Psoas muscle (tissue), 8 donors: Measurements from ENCODE around the gene CARD18. TPM values are rescaled to one million over a fixed set of nuclear protein-coding genes. Genes with fewer than 3 reads are reported as not detected.
"Not testable (repeated sequence)": the region's sequence is repeated elsewhere in the genome, so short reads cannot be mapped to it uniquely, and the experiment has no call there.

Experiments used
- ATAC-seq, 4 donors: fragments of 200-7000 bp; cut with Tn5 transposase; one replicate each; pipeline ENCODE4 v1.9.1; 2020; ENCODE audit warnings: moderate library complexity in 3 of 4, mild to moderate bottlenecking in 2 of 4
- DNase-seq, 2 donors: peaks; one replicate each; pipeline ENCODE4 v3.0.0-alpha.2; 2020
- H3K27ac ChIP-seq: fragments of 200-600 bp; one replicate; pipeline ENCODE4 v1.8.0; 2022
- H3K27me3 ChIP-seq, 3 donors: fragments of 200-600 bp in 1 of 3; one replicate each; pipeline versions ENCODE4 v1.6.1 to v1.8.0; 2013 to 2022; ENCODE audit warnings: low read length in 2 of 3, mild to moderate bottlenecking in 2 of 3, moderate library complexity in 1 of 3; ENCODE audit not compliant: insufficient read depth in 3 of 3
- H3K36me3 ChIP-seq, 2 donors: fragments of 200-600 bp in 1 of 2; one replicate each; pipeline versions ENCODE4 v1.6.1 to v1.8.0; 2013 to 2022; ENCODE audit warnings: low read depth in 1 of 2, mild to moderate bottlenecking in 1 of 2, moderate library complexity in 1 of 2; ENCODE audit not compliant: insufficient read depth in 1 of 2
- H3K4me1 ChIP-seq: fragments of 200-600 bp; one replicate; pipeline ENCODE4 v1.8.0; 2022
- H3K4me3 ChIP-seq: fragments of 200-600 bp; one replicate; pipeline ENCODE4 v1.8.0; 2022; ENCODE audit warnings: mild to moderate bottlenecking
- H3K9me3 ChIP-seq: fragments of 200-600 bp; one replicate; pipeline ENCODE4 v1.8.0; 2022
- WGBS, 3 donors: extraction: QIAGEN DNeasy Blood & Tissue Kit; methylation state at CpG; one replicate each; pipeline versions ENCODE4 v1.1.6 to v1.1.7; 2013; 5-methylcytosine and 5-hydroxymethylcytosine counted together
- intact Hi-C, 2 donors: fragments of 100-400 bp; cut with DNase I; formaldehyde crosslinking; loops; one replicate each; pipeline versions ENCODE4 v1.11.0 to v1.14.2; 2022
- polyA plus RNA-seq, 3 donors: library from polyadenylated mRNA; stranded (reverse); fragments of 200-250 nt; gene quantifications; one replicate each; pipeline ENCODE4 v1.2.3, GENCODE V29; 2013
- total RNA-seq, 4 donors: library from RNA; stranded (reverse); fragmentation: NEBNext Ultra II Directional in 2 of 4; extraction: Animal tissue kit (Norgen Biotek cat#: 25700) in 2 of 4; gene quantifications; one replicate each; pipeline versions ENCODE4 v1.2.1 to v1.2.4, GENCODE V29; 2021 to 2023
- TF ChIP-seq, protein P1 (sequence below): fragments of 200-600 bp; IDR thresholded peaks from one replicate; pipeline ENCODE4 v1.8.0; 2022; ENCODE audit warnings: antibody characterized with exemption
- donor health status: healthy with polysubstance abuse.
- donor health status: DM: no; HTN: no; CAD: no; lungs with moderate emphysema.
- donor health status: Bipolar disorder and iron deficiency.
- donor health status: healthy.
- donor health status: DM: yes; HTN: yes; CAD: no.
- donor health status: DM: no; HTN: no; CAD: no.
- donor health status: DM: no; HTN: no; CAD: no.
- donor health status: DM: yes; HTN: yes; CAD: no.

CARD18 gene
- total and polyA plus RNA-seq, 7 donors, result not detected

DNA sequence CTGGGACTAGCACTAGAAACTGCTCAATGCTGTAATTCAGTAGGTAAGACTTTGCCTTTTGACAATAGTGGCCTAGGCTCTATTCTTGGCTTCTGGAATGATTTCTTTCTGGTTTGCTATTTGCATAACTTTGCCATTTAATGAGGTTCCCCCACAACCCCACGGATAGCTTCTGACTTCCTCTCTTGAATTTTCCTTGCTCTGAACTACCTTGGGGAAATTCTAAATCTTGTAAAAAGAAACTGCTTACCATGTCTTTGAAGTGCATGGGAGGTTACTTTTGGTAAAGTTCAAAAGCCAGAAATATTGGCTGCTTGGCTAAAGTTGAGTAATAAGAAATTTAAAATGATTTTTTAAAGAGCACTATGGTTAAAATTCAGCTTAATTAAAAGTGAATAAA lies 35.3 kb downstream of the CARD18 start:
- Histone ChIP-seq H3K27ac (no peak overlapping the region), H3K4me3 (no peak overlapping the region), H3K36me3 (no peaks in the 10 kb centered on the region), H3K9me3 (no peaks in the 10 kb centered on the region), H3K27me3 (no peaks in the 10 kb centered on the region), H3K4me1 (no peaks in the 10 kb centered on the region)
- WGBS, 3 donors, result 42 to 50% (median 44%) methylated on average over 1 of the region's 1 CpG
- intact Hi-C loops, result no loop called here
- no peak for DNase-seq
- TF ChIP-seq, protein P1, sequence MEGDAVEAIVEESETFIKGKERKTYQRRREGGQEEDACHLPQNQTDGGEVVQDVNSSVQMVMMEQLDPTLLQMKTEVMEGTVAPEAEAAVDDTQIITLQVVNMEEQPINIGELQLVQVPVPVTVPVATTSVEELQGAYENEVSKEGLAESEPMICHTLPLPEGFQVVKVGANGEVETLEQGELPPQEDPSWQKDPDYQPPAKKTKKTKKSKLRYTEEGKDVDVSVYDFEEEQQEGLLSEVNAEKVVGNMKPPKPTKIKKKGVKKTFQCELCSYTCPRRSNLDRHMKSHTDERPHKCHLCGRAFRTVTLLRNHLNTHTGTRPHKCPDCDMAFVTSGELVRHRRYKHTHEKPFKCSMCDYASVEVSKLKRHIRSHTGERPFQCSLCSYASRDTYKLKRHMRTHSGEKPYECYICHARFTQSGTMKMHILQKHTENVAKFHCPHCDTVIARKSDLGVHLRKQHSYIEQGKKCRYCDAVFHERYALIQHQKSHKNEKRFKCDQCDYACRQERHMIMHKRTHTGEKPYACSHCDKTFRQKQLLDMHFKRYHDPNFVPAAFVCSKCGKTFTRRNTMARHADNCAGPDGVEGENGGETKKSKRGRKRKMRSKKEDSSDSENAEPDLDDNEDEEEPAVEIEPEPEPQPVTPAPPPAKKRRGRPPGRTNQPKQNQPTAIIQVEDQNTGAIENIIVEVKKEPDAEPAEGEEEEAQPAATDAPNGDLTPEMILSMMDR, result no peak
- ATAC-seq, result no peak

DNA sequence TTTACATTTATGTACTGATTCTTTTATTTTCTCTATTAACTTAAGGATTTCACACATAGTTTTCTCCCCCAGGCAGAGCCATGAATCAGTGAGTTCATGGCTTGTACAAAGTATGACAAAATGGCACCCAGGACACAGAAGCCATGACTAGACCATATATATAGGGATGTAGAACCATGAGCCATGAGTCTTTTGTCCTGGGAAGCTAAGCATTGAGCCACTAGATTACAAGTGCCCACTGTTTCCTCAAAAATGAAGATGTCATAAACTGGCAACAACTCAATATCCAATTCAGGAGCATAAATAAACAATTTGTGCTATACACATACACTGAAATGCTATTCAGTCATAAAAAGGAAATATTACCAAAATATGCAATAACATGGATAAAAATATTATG lies 36.2 kb downstream of the CARD18 start:
- H3K4me1 ChIP-seq, result no peaks in the 10 kb centered on the region
- H3K9me3 ChIP-seq, result no peaks in the 10 kb centered on the region
- DNase-seq, result no peak
- intact Hi-C loops, result no loop called here
- H3K4me3 ChIP-seq, result no peak overlapping the region
- no peak for ATAC-seq
- H3K36me3 ChIP-seq, result no peaks in the 10 kb centered on the region
- no peaks in the 10 kb centered on the region for H3K27me3 ChIP-seq
- TF ChIP-seq, protein P1, result no peak
- no peak overlapping the region for H3K27ac ChIP-seq

DNA sequence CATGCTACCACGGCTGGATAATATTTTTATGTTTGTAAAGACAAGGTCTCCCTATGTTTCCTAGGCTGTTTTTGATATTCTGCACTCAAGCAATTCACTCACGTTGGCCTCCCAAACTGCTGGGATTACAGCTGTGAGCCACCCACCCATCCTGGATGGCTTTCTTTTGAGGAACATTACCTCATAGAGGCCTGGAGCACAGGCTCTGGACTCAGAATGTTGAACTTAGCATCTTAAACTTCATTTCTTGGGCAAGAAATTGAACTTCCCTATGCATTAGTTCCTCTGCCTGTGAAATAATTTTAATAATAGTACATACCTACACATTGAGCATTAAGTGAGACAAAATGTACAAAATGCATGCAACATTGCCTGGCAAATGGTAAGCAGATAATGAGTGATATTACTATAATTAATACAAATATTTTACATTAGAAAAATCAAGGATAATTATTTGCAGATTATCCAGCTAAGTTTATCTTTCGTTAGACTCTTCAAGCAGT lies 37.4 kb downstream of the CARD18 start:
- DNase-seq, H3K27ac ChIP-seq, H3K27me3 ChIP-seq, intact Hi-C loops, H3K9me3 ChIP-seq, H3K4me1 ChIP-seq, H3K36me3 ChIP-seq, H3K4me3 ChIP-seq, ATAC-seq: not testable (repeated sequence)
- WGBS, 3 donors, result 61 to 81% (median 81%) methylated on average over 1 to 2 of the region's 3 CpGs

DNA sequence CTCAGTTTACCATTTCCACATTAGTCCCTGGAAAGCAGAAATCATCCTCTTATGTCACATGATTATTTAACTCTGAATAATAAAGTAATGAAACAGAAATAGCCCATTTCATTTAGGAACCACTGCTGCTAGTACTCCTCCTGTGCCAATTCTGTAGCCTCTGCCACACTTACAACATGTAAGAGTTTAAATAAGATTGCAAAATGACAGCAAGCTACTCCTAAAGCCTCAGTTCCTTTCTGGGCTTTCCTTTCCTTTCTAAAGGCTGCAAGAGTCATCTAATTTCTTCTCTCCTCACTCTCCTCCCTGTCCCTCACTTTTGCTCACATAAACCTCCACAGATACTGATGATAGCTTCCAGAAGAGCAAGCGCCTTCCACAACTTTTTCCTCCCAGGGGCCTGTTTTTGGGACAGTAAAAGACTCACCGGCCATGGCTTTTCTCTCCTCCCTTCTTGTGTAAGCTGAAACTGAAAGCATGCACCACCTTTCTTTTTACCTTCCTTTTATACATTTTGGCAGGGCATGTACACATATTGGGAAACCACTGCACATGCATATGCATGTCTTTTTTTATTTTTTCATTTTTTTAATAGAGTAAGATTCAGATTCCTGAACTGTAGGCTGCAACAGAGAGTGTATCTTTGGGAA lies 38.5 kb downstream of the CARD18 start:
- no peaks in the 10 kb centered on the region for H3K36me3 ChIP-seq
- no peaks in the 10 kb centered on the region for H3K27me3 ChIP-seq
- TF ChIP-seq, protein P1, result no peak
- intact Hi-C loops, result no loop called here
- no peak for ATAC-seq
- H3K4me3 ChIP-seq, result no peak overlapping the region
- no peak overlapping the region for H3K27ac ChIP-seq
- 81 to 82% (median 82%) methylated on average over 2 of the region's 2 CpGs for WGBS, 3 donors
- H3K9me3 ChIP-seq, result no peaks in the 10 kb centered on the region
- no peaks in the 10 kb centered on the region for H3K4me1 ChIP-seq
- DNase-seq, result no peak

DNA sequence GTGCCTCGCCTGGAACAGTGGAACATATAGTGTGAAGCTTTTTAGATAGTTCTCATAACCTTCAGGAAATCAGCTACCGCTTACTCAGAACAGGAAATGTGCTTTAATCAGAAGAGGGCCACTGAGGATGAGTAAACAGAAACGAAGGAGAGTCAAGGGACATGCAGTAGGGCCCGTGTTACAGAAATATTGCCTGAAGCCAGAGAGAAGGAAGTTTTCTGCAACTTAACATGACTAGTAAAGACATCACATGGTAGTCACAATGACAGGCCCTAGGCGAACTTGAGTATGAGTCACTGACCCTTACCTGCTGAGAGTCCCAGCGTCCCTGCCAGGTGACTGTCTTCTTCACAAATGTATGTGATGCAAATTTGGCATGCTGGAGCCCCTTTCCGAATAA lies 39.4 kb downstream of the CARD18 start:
- Histone ChIP-seq H3K4me1 (no peaks in the 10 kb centered on the region), H3K4me3 (no peak overlapping the region), H3K27ac (no peak overlapping the region), H3K36me3 (no peaks in the 10 kb centered on the region), H3K27me3 (no peaks in the 10 kb centered on the region), H3K9me3 (no peaks in the 10 kb centered on the region)
- 62 to 83% (median 83%) methylated on average over 7 of the region's 7 CpGs for WGBS, 3 donors
- TF ChIP-seq, protein P1, result no peak
- ATAC-seq (no peak), DNase-seq (no peak)
- intact Hi-C loops, result no loop called here

DNA sequence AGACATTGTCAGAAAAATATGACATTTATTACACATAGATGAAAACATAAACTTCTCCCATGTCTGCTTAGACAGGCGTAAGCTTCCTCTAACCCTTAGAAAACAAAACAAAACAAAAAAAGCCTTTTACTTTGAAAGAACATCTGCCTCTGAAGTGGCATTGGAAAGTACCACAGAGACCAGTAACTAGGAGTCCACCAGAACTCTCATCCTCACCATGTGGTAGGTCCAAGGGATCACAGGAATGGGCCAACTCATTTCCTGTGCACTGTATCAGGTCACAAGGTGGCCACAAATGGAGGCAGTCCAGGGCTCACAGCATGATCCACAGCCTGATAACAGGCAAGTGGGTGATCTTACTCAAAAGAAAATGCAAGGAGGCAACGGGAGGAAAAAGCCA lies 40.0 kb downstream of the CARD18 start:
- H3K4me3 ChIP-seq, H3K27ac ChIP-seq, H3K36me3 ChIP-seq, DNase-seq, H3K9me3 ChIP-seq, H3K4me1 ChIP-seq, intact Hi-C loops, H3K27me3 ChIP-seq, ATAC-seq: not testable (repeated sequence)
- WGBS, 3 donors, result 78 to 97% (median 91%) methylated on average over 2 of the region's 2 CpGs
